ENCODE data around the gene ETFB.

GRCh38 chr19:51357952-51358351, 8.2 kb downstream of the ETFB start:
- TF ChIP-seq CTCF (IDR thresholded peaks at IDR 0.05) (no peak), POLR2A (IDR thresholded peaks at IDR 0.05) (no peak), POLR2AphosphoS5 (IDR thresholded peaks at IDR 0.05) (no peak)
